MCF 10A (cell line): ENCODE measurements around the gene CCDC144A. TPM values are rescaled to one million over a fixed set of nuclear protein-coding genes. Genes with fewer than 3 reads are reported as not detected.
"Not testable (repeated sequence)": the region's sequence is repeated elsewhere in the genome, so short reads cannot be mapped to it uniquely, and the experiment has no call there.

Source experiments
- BruUV-seq: library from RNA; stranded (reverse); fragments of 400-500 nt; replicated peaks from 2 replicates; lab custom pipeline; 2021; lab: Mats Ljungman, UMichigan
- CTCF ChIA-PET: fragments of 300-600 bp; sonication (Branson Sonifier 250); formaldehyde crosslinking; extraction: SDS; loops from one replicate; lab custom pipeline; 2021; ENCODE audit warnings: antibody characterized with exemption, inconsistent platforms; lab: Yijun Ruan, JAX
- POLR2A ChIA-PET: fragments of 300-600, 350-650 bp; sonication (Branson Sonifier 250); formaldehyde crosslinking; extraction: SDS; loops from one replicate; lab custom pipeline; 2020; ENCODE audit warnings: antibody characterized with exemption, inconsistent platforms; lab: Yijun Ruan, JAX
- DNase-seq: peaks from one replicate; pipeline ENCODE4 v3.0.0-alpha.2; 2018; ENCODE audit not compliant: unreplicated experiment
- H3K27ac Mint-ChIP-seq: one replicate; pipeline ENCODE4 v1.8.0; 2022; ENCODE audit warnings: mild to moderate bottlenecking, low read depth, mixed read lengths; ENCODE audit not compliant: unreplicated experiment
- H3K27me3 Mint-ChIP-seq: one replicate; pipeline ENCODE4 v1.8.0; 2022; ENCODE audit warnings: mixed read lengths; ENCODE audit not compliant: insufficient read depth, unreplicated experiment
- H3K36me3 Mint-ChIP-seq: one replicate; pipeline ENCODE4 v1.8.0; 2022; ENCODE audit warnings: mild to moderate bottlenecking, moderate library complexity, mixed read lengths; ENCODE audit not compliant: insufficient read depth, unreplicated experiment
- H3K4me1 Mint-ChIP-seq: one replicate; pipeline ENCODE4 v1.8.0; 2022; ENCODE audit warnings: mixed read lengths; ENCODE audit not compliant: insufficient read depth, unreplicated experiment
- H3K4me3 Mint-ChIP-seq: one replicate; pipeline ENCODE4 v1.8.0; 2022; ENCODE audit warnings: mild to moderate bottlenecking, moderate library complexity, mixed read lengths; ENCODE audit not compliant: unreplicated experiment
- H3K9me3 Mint-ChIP-seq: one replicate; pipeline ENCODE4 v1.8.0; 2022; ENCODE audit warnings: mixed read lengths; ENCODE audit not compliant: unreplicated experiment
- intact Hi-C: fragments of 100-400 bp; cut with micrococcal nuclease; formaldehyde crosslinking; loops from 2 replicates; pipeline ENCODE4 v1.14.1; 2022
- total RNA-seq: library from RNA; stranded (reverse); gene quantifications from 2 replicates; pipeline ENCODE4 v1.2.3, GENCODE V29; 2022
- TF ChIP-seq, protein P1 (sequence below): fragments of 200-600 bp; IDR thresholded peaks from one replicate; pipeline ENCODE4 v1.8.0; 2022; ENCODE audit warnings: antibody characterized with exemption, mild to moderate bottlenecking; ENCODE audit not compliant: unreplicated experiment

The CCDC144A gene
- total RNA-seq, 1 experiment from 2014 or later: 7.2 TPM

DNA sequence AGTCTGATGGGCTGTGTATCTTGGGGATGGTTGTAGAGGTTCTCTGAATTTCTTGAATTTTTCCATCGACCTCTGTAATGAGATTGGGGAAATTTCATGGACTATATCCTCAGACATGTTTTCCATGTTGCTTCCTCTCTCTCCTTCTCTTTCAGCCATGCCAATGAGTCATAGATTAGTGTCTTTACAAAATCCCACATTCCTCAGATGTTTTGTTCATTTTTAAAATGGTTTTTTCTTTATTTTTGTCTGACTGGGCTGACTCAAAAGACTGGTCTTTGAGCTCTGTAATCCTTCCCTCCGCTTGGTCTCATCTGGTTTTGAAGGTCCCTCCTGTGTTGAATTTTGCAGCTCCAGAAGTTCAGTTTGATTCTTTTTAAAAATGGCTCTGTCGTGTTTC lies 60.5 kb downstream of the CCDC144A start:
- H3K27ac Mint-ChIP-seq, H3K9me3 Mint-ChIP-seq, H3K36me3 Mint-ChIP-seq, POLR2A ChIA-PET, DNase-seq, BruUV-seq, H3K4me3 Mint-ChIP-seq, intact Hi-C loops: not testable (repeated sequence)
- Mint-ChIP-seq H3K27me3 (peaks cover 12% of the 10 kb centered on the region), H3K4me1 (peaks cover 15% of the 10 kb centered on the region)
- CTCF ChIA-PET: interaction anchor here (0.6 kb wide), 1 partner anchor 298 kb away, joined by 3 read pairs; no protein-coding TSS in a partner anchor

DNA sequence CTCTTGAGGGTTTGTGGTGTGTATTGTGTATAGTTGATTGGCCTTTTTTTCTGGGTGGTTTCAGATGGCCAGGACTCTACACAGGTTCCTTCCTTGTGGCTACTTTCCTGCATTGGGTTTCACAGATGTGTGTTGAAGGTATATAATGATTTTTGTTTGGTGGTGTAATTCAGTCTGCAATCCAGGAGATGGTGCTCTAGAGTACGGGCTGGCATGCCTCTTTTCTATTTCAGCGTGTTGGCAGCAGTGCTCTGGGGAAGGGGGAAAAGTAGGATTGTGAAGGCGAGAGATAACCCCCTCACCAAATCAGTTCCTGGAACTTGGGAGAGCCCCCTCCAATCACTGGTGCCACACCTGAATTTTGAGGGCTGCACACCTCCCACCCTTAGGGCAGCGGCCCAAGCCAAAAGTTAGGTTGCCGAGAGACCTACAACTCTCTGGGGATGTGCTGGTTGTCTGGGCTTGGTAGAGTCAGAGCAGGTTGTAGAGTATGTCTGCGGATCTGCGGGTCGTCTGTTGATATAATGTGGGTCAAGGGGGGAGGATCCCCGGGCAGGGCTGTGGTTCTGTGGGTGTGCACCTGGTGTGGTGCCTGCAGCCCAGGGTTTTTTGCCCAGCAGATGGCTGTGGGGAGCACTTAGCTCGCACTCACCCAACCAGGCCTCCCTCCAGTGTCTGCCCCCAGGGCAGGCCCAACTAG lies 61.3 kb downstream of the CCDC144A start:
- H3K4me3 Mint-ChIP-seq, H3K27me3 Mint-ChIP-seq, intact Hi-C loops, POLR2A ChIA-PET, H3K9me3 Mint-ChIP-seq, H3K27ac Mint-ChIP-seq, H3K36me3 Mint-ChIP-seq, BruUV-seq, CTCF ChIA-PET: not testable (repeated sequence)
- peak; percentile 31 for DNase-seq
- TF ChIP-seq, protein P1, sequence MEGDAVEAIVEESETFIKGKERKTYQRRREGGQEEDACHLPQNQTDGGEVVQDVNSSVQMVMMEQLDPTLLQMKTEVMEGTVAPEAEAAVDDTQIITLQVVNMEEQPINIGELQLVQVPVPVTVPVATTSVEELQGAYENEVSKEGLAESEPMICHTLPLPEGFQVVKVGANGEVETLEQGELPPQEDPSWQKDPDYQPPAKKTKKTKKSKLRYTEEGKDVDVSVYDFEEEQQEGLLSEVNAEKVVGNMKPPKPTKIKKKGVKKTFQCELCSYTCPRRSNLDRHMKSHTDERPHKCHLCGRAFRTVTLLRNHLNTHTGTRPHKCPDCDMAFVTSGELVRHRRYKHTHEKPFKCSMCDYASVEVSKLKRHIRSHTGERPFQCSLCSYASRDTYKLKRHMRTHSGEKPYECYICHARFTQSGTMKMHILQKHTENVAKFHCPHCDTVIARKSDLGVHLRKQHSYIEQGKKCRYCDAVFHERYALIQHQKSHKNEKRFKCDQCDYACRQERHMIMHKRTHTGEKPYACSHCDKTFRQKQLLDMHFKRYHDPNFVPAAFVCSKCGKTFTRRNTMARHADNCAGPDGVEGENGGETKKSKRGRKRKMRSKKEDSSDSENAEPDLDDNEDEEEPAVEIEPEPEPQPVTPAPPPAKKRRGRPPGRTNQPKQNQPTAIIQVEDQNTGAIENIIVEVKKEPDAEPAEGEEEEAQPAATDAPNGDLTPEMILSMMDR: peak; percentile 30
- H3K4me1 Mint-ChIP-seq: peaks cover 10% of the 10 kb centered on the region

DNA sequence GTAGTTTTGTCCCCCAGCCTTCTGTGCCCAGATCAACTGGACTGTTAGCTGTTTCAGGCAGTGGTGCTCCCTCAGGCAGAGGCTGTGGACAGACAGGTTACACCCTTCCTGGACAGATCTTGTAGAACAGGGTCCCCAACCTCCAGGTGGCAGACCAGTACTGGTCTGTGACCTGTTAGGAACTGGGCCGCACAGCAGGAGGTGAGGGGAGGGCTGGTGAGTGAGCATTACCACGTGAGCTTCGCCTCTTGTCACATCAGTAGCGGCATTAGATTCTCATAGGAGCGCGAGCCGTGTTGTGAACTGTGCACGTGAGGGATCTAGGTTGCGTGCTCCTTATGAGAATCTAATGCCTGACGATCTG lies 61.9 kb downstream of the CCDC144A start:
- H3K4me1 Mint-ChIP-seq: peaks cover 10% of the 10 kb centered on the region
- H3K4me3 Mint-ChIP-seq, H3K27ac Mint-ChIP-seq, BruUV-seq, H3K9me3 Mint-ChIP-seq, H3K27me3 Mint-ChIP-seq, H3K36me3 Mint-ChIP-seq, CTCF ChIA-PET, intact Hi-C loops, DNase-seq, POLR2A ChIA-PET: not testable (repeated sequence)

DNA sequence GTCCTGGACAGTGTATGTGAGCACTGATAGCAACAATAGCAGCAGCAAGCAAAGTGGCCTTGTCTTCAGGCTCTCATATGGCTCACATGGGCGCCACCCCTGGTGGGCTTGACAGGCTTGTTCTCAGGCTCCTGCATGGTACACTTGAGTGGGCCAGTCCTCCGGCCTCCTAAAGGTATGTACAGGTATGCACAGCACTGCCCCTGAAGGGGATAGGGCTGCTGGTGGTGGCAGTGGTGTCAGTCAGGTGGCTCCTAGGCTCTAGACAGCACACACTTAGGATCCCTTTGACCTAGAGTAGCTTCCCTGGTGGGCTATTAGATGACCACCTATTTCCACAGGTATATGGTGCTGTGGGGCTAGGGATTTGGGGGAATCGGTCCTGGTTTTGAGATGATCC lies 67.5 kb downstream of the CCDC144A start:
- POLR2A ChIA-PET: not testable (repeated sequence)

DNA sequence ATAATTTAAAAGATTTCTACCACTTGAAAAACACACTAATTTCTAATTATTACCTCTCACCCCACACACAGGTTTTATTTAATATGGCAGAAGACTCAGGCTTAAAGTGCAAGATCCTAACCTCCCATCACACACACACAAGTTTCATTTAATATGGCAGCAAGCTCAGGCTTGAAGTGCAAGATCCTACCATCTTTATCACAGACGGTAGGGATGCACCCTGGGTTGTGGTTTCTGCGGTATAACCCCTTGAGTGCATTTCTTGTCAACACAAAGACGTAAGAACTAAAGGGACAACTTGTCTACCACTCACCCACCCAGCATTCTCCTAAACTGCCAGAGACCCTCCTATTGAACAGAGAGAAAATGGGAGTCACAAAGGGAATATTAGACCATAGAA lies 68.1 kb downstream of the CCDC144A start:
- intact Hi-C loops, H3K27ac Mint-ChIP-seq, DNase-seq, H3K36me3 Mint-ChIP-seq, POLR2A ChIA-PET, CTCF ChIA-PET, H3K4me3 Mint-ChIP-seq, H3K27me3 Mint-ChIP-seq, H3K4me1 Mint-ChIP-seq, BruUV-seq, H3K9me3 Mint-ChIP-seq: not testable (repeated sequence)

More for the DNA sequence above, 67.5 kb downstream of the CCDC144A start:
- H3K36me3 Mint-ChIP-seq, BruUV-seq, H3K4me1 Mint-ChIP-seq, CTCF ChIA-PET, intact Hi-C loops, H3K9me3 Mint-ChIP-seq, H3K27ac Mint-ChIP-seq, DNase-seq, H3K27me3 Mint-ChIP-seq, H3K4me3 Mint-ChIP-seq: not testable (repeated sequence)

DNA sequence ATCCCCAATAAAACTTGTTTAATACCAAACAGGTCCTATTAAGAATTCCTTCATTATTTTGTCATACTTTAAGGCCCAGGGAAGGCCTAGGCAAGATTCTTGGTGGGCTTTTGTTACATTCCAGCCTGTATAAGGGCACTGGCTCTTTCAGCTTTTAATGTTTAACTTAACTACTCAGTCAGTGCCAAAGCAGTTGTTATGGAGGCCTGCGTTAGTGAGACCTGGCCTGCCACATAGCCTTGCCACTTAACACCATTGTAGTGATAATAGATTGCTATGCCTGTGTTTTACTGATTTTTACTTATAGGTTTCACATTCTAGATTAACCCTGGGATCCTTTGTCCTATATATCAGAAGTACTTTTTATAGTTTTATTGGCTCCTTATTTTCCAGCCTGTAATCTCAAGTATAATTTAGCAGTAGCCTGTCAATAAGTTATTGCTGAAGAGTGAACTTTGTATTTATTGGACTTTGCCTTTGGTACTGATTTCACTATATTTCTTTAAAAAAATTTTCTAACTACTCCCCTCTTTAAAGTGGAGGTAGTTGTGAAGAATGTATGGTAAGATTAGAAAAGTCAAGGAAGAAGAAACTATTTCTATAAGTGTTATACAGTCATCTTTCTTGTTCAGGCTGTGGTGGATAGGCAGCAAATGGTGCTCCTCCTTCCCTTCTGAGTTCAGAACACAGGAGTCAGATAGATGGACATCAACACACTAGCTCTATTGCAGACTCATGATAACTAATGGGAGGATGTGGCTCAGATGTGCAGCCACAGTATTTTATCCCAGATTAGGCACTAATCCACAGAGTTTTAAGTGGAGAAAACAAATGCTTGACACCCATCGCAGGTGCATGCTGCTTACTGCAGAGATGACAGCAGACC lies 78.5 kb downstream of the CCDC144A start:
- CTCF ChIA-PET, H3K27ac Mint-ChIP-seq, H3K4me1 Mint-ChIP-seq, H3K9me3 Mint-ChIP-seq, BruUV-seq, H3K27me3 Mint-ChIP-seq, POLR2A ChIA-PET, DNase-seq, H3K36me3 Mint-ChIP-seq, intact Hi-C loops, H3K4me3 Mint-ChIP-seq: not testable (repeated sequence)

DNA sequence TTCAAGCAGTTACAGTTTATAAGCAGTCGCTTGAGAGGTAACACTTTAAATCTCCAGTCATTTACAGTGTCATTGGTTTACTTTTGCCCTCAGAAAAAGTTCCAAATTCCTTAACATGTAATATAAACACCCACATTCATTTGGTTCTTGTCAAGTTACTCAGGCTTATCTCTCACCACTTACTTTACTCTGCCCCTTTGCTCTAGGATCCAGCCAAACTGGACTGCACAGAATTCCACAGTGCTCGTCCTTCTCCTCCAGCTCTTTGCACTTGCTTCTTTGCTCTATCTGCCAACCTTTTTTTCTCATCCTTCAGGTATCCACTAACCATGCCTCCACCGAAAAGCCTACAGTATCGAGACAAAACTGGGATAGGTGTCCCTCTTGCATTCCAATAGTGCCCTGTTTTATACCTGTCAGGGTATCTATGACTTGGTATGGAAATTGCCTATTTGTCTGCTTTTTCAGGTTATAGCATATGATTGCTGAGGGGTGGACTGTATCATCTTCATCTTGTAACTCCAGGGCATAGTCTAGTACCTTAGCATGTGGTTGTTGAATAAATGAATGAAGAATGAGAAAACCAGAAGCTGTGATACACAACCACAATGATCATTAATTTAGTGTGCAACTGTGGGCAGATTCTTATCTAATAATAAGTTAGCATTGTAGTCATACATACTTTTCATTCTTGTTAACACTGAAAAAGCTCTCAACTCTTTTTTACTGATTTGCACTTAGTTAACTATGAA lies 82.5 kb downstream of the CCDC144A start:
- H3K4me3 Mint-ChIP-seq, H3K36me3 Mint-ChIP-seq, intact Hi-C loops, CTCF ChIA-PET, H3K27ac Mint-ChIP-seq, H3K27me3 Mint-ChIP-seq, H3K9me3 Mint-ChIP-seq, H3K4me1 Mint-ChIP-seq, BruUV-seq, DNase-seq, POLR2A ChIA-PET: not testable (repeated sequence)

DNA sequence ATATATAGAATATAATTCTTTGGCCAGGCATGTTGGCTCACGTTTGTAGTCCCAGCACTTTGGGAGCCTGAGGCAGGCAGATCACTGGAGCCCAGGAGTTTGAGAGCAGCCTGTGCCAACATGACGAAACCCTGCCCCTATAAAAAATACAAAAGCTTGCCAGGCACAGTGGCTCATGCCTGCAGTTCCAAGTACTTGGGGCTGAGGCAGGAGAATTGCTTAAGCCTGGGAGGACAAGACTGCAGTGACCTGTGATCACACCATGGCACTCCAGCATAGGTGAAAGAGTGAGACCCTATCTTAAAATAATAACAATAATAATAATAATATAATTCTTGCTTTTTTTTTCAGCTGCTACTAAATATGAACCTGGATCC lies 83.1 kb downstream of the CCDC144A start:
- H3K4me3 Mint-ChIP-seq, H3K9me3 Mint-ChIP-seq, intact Hi-C loops, H3K27me3 Mint-ChIP-seq, BruUV-seq, H3K4me1 Mint-ChIP-seq, POLR2A ChIA-PET, CTCF ChIA-PET, H3K27ac Mint-ChIP-seq, H3K36me3 Mint-ChIP-seq: not testable (repeated sequence)
- DNase-seq: peak; percentile 37
